ENCODE results near the gene ZNFX1.

ZNFX1 gene

GRCh38 chr20:49291200-49291599 is 13.3 kb upstream of the ZNFX1 start:
- no peak for DNase-seq

- DNase-seq = no peak
These were observed 12.8 kb upstream of the ZNFX1 start for GRCh38 chr20:49290608-49291191.

- no peak for DNase-seq
These were observed 11.2 kb upstream of the ZNFX1 start for GRCh38 chr20:49288784-49289696.

- no peak for DNase-seq
These were observed 10.4 kb upstream of the ZNFX1 start for GRCh38 chr20:49288250-49288751.

GRCh38 chr20:49287555-49288249 is 9.8 kb upstream of the ZNFX1 start:
- no peak for DNase-seq

GRCh38 chr20:49286689-49287551 is 9.1 kb upstream of the ZNFX1 start:
- DNase-seq = no peak

- DNase-seq = no peak
These were observed 8.1 kb upstream of the ZNFX1 start for GRCh38 chr20:49285813-49286494.

GRCh38 chr20:49285233-49285668 is 7.4 kb upstream of the ZNFX1 start:
- no peak for DNase-seq

- DNase-seq = no peak
These were observed 7.0 kb upstream of the ZNFX1 start for GRCh38 chr20:49284818-49285217.

- no peak for DNase-seq
These were observed 6.1 kb upstream of the ZNFX1 start for GRCh38 chr20:49283703-49284625.

GRCh38 chr20:49283176-49283702 is 5.4 kb upstream of the ZNFX1 start:
- DNase-seq = no peak

GRCh38 chr20:49282584-49283171 is 4.8 kb upstream of the ZNFX1 start:
- no peak for DNase-seq

GRCh38 chr20:49281913-49282467 is 4.1 kb upstream of the ZNFX1 start:
- DNase-seq = no peak

GRCh38 chr20:49281059-49281912 is 3.4 kb upstream of the ZNFX1 start:
- DNase-seq = no peak

- no peak for DNase-seq
These were observed 2.7 kb upstream of the ZNFX1 start for GRCh38 chr20:49280463-49281058.

GRCh38 chr20:49279677-49280462 is 2.0 kb upstream of the ZNFX1 start:
- DNase-seq = no peak

Measured in activated CD4-positive, alpha-beta T cell treated with anti-CD3 and anti-CD28 coated beads for 1 hour (primary cell).